Retinal pigment epithelial cell (primary cell): ENCODE measurements around the gene RBBP5.

Source experiments
- DNase-seq: peaks from one replicate; pipeline ENCODE4 v3.0.0-alpha.2; 2010; ENCODE audit warnings: low read depth
- H3K4me3 ChIP-seq: 2 replicates; pipeline ENCODE4 v1.5.1; 2011; ENCODE audit warnings: mild to moderate bottlenecking, low read length, control low read depth, moderate library complexity
- TF ChIP-seq, protein P1 (sequence below): conservative IDR thresholded peaks from 2 replicates; pipeline ENCODE4 v1.5.1; 2011; ENCODE audit warnings: low read depth, low read length, control low read depth, inconsistent platforms

RBBP5 gene

DNA sequence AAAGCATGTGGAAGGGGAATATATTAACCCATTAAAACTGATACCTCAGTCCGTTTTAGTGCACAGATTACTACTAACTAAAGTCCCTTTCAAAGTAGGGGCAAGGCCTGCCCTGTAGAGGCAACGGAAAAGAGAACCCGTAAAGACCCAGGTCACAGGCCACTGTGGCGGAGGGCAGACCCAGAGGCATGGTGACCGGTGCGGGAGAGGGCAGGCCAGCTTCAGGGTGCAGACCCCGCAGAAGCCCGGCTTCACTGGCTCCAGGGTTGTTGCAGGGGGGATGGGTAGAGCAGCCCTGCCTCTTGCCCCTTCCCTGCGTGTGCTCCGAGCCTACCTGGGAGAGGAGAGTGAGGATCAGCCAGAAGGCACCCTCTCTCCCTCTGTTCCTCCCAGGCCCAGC is 61.0 kb downstream of the RBBP5 start:
- no peak overlapping the region for H3K4me3 ChIP-seq
- TF ChIP-seq, protein P1, sequence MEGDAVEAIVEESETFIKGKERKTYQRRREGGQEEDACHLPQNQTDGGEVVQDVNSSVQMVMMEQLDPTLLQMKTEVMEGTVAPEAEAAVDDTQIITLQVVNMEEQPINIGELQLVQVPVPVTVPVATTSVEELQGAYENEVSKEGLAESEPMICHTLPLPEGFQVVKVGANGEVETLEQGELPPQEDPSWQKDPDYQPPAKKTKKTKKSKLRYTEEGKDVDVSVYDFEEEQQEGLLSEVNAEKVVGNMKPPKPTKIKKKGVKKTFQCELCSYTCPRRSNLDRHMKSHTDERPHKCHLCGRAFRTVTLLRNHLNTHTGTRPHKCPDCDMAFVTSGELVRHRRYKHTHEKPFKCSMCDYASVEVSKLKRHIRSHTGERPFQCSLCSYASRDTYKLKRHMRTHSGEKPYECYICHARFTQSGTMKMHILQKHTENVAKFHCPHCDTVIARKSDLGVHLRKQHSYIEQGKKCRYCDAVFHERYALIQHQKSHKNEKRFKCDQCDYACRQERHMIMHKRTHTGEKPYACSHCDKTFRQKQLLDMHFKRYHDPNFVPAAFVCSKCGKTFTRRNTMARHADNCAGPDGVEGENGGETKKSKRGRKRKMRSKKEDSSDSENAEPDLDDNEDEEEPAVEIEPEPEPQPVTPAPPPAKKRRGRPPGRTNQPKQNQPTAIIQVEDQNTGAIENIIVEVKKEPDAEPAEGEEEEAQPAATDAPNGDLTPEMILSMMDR, result no peak
- no peak for DNase-seq

DNA sequence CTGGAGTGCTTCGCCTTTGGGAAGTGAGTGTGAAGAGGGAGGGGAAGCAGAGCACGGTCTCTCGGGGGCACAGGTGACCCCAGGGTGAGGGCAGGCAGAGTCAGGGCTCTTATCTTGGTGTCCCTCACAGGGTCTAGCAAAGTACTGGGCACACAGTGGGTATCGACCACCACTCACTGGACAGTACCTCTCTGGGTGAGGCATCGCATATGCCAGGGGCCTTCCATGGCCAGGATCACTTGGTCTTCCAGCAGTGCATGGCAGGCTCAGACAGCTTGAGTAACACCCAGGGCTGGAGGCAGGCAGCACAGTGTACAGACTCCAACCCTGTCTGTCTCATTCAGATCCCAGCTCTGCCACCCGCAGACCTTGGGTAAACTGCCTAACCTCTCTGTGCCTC is 62.1 kb downstream of the RBBP5 start:
- TF ChIP-seq, protein P1, result no peak
- DNase-seq, result no peak
- no peak overlapping the region for H3K4me3 ChIP-seq

DNA sequence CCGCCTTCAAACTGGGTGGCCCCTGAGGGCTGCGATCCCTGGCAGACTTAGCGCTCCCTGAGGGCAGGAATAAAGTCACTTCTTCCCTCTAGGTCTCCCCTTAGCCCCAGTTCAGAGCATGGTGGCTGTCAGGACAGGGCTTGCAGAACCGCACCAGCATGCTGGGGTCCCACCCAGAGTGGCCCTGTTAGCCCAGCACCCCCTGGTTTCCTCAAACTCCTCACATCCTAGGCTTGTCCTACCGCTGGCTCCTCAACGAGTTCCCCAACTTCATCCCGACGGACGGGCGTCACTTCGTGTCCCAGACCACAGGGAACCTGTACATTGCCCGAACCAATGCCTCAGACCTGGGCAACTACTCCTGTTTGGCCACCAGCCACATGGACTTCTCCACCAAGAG is 62.9 kb downstream of the RBBP5 start:
- no peak overlapping the region for H3K4me3 ChIP-seq
- TF ChIP-seq, protein P1, result no peak
- no peak for DNase-seq

- no peak overlapping the region for H3K4me3 ChIP-seq
- no peak for DNase-seq
- TF ChIP-seq, protein P1, result no peak
Observed at GRCh38 chr1:205057808-205058575, 63.8 kb downstream of the RBBP5 start.

GRCh38 chr1:205056956-205057568 is 64.7 kb downstream of the RBBP5 start:
- TF ChIP-seq, protein P1, result no peak
- no peak overlapping the region for H3K4me3 ChIP-seq
- DNase-seq, result no peak

DNA sequence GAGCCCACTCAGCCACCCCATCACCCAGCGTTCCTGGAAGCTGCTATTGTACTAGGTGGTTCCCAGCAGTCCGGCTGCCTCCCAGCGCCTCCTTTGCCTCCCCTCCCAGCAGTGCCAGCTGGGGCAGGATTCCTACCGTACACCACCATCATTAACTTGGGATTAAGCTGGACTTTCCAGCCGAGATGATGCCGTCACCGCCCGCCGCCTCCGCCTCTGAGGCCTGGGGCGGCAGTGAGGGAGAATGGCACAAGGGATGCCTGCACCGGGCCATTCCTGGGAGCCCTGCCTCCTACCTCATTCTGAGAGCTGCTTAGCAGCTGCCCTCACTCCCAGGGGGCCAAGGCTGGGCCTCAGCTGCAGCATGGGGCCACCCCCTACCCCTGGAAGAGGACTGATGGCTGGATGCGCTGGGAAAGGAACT is 65.6 kb downstream of the RBBP5 start:
- peak; percentile 80 for DNase-seq
- TF ChIP-seq, protein P1, result no peak
- no peak overlapping the region for H3K4me3 ChIP-seq

- TF ChIP-seq, protein P1, result no peak
- DNase-seq, result no peak
- no peak overlapping the region for H3K4me3 ChIP-seq
Observed at GRCh38 chr1:205054013-205054412, 67.8 kb downstream of the RBBP5 start.
